GM12878 (cell line): ENCODE data around the gene GGT6. TPM values are rescaled to one million over a fixed set of nuclear protein-coding genes. Genes with fewer than 3 reads are reported as not detected.

Experiments used
- ATAC-seq: fragments of 200-7000 bp; cut with Tn5 transposase; 3 replicates; pipeline ENCODE4 v1.9.1; 2020; ENCODE audit warnings: mild to moderate bottlenecking, moderate library complexity
- BruUV-seq: library from RNA; stranded (reverse); fragments of 400-500 nt; replicated peaks from 2 replicates; lab custom pipeline; 2021; lab: Mats Ljungman, UMichigan
- CTCF ChIA-PET: fragments of 300-600 bp; sonication (Branson Sonifier 250); formaldehyde crosslinking; extraction: SDS; loops from one replicate; lab custom pipeline; 2021; ENCODE audit warnings: inconsistent platforms; lab: Yijun Ruan, JAX
- POLR2A ChIA-PET: fragments of 350-600 bp; formaldehyde crosslinking; extraction: SDS; loops from one replicate; lab custom pipeline; 2021; ENCODE audit warnings: inconsistent platforms; lab: Charles Lee
- RAD21 ChIA-PET: fragments of 300-600 bp; sonication (Branson Sonifier 250); formaldehyde crosslinking; loops from one replicate; lab custom pipeline; 2023; ENCODE audit warnings: antibody characterized with exemption; ENCODE audit not compliant: unreplicated experiment; lab: Charles Lee
- SMC1A ChIA-PET: fragments of 300-600 bp; sonication (Branson Sonifier 250); formaldehyde crosslinking; loops from one replicate; lab custom pipeline; 2023; ENCODE audit not compliant: unreplicated experiment, uncharacterized antibody; lab: Charles Lee
- DNase-seq: peaks from one replicate; pipeline ENCODE4 v3.0.0-alpha.2; 2011; ENCODE audit warnings: low read depth, low spot score
- FAIRE-seq: peaks from 3 replicates; lab custom pipeline; 2011; peaks lifted over from hg19 to GRCh38; lab: Jason Lieb, UNC
- H2AFZ ChIP-seq: 2 replicates; pipeline ENCODE4 v1.6.0; 2011; ENCODE audit warnings: low read depth, low read length, control low read depth; ENCODE audit not compliant: control insufficient read depth
- H3K27ac ChIP-seq: 2 replicates; pipeline ENCODE4 v1.5.1; 2011; ENCODE audit warnings: control low read depth; ENCODE audit not compliant: control insufficient read depth, insufficient read depth
- H3K27me3 ChIP-seq, 2 experiments: replicated peaks in 1 of 2; 2 replicates each; pipeline versions ENCODE4 v1.6.0 to v1.6.1; 2011; ENCODE audit warnings: low read length in 1 of 2; ENCODE audit not compliant: control insufficient read depth in 2 of 2, insufficient read depth in 2 of 2
- H3K36me3 ChIP-seq, 2 experiments: 2 replicates each; pipeline ENCODE4 v1.5.1; 2011; ENCODE audit warnings: low read length in 1 of 2; ENCODE audit not compliant: control insufficient read depth in 2 of 2, insufficient read depth in 2 of 2
- H3K4me1 ChIP-seq: 2 replicates; pipeline ENCODE4 v1.6.1; 2011; ENCODE audit warnings: mild to moderate bottlenecking, low read length, moderate library complexity, mixed read lengths; ENCODE audit not compliant: control insufficient read depth, insufficient read depth
- H3K4me2 ChIP-seq: 2 replicates; pipeline ENCODE4 v1.6.0; 2011; ENCODE audit warnings: control low read depth; ENCODE audit not compliant: control insufficient read depth, insufficient read depth
- H3K4me3 ChIP-seq: fragments of 200-600 bp; sonication (generic); 2 replicates; pipeline ENCODE4 v1.5.1; 2016
- H3K79me2 ChIP-seq: 2 replicates; pipeline ENCODE4 v1.6.0; 2011; ENCODE audit warnings: low read length; ENCODE audit not compliant: control insufficient read depth, insufficient read depth
- H3K9ac ChIP-seq: 2 replicates; pipeline ENCODE4 v1.8.0; 2011; ENCODE audit warnings: low read length, control low read depth, mixed read lengths; ENCODE audit not compliant: control insufficient read depth, insufficient read depth
- H3K9me3 ChIP-seq: replicated peaks from 3 replicates; pipeline ENCODE4 v1.5.1; 2011; ENCODE audit warnings: mild to moderate bottlenecking, low read length; ENCODE audit not compliant: control insufficient read depth, insufficient read depth
- H4K20me1 ChIP-seq: 2 replicates; pipeline ENCODE4 v1.6.0; 2011; ENCODE audit not compliant: control insufficient read depth, insufficient read depth
- BCL11A ChIP-seq: IDR thresholded peaks from 2 replicates; pipeline ENCODE4 v1.6.1; 2011; ENCODE audit warnings: low read depth, low read length
- MYC ChIP-seq: IDR thresholded peaks from 2 replicates; pipeline ENCODE4 v1.6.1; 2011; ENCODE audit warnings: mild to moderate bottlenecking, low read length, moderate library complexity, inconsistent platforms; ENCODE audit not compliant: insufficient read depth, insufficient replicate concordance, insufficient read length, severe bottlenecking
- NFYB ChIP-seq: IDR thresholded peaks from 2 replicates; pipeline ENCODE4 v1.6.1; 2011; ENCODE audit warnings: low read depth, mild to moderate bottlenecking, low read length, improper control_type of control experiment, moderate library complexity; ENCODE audit not compliant: insufficient read depth
- NR2C2 ChIP-seq: IDR thresholded peaks from 2 replicates; pipeline ENCODE4 v1.6.1; 2011; ENCODE audit warnings: borderline replicate concordance, low read depth; ENCODE audit not compliant: control insufficient read depth, insufficient read length
- WGBS: methylation state at CpG from one replicate; pipeline ENCODE4 v1.1.6; 2016; ENCODE audit warnings: low lambda C conversion rate; ENCODE audit not compliant: insufficient replicate concordance, insufficient coverage; ENCODE audit errors: missing lambda C conversion rate; 5-methylcytosine and 5-hydroxymethylcytosine counted together
- in situ Hi-C: fragments of 300-500 bp; cut with MboI; formaldehyde crosslinking; loops from 9 replicates; pipeline ENCODE4 v1.14.3; 2018; ENCODE audit warnings: mixed read lengths
- intact Hi-C: fragments of 100-400 bp; cut with micrococcal nuclease; formaldehyde crosslinking; loops from one replicate; pipeline ENCODE4 v1.14.2; 2022; ENCODE audit not compliant: unreplicated experiment
- polyA plus RNA-seq, 11 experiments: library from polyadenylated mRNA; depleted of rRNA in 4 of 11; unstranded in 6 of 11; stranded (reverse) in 5 of 11; fragments of >200 nt; fragmentation: Nextera tagmentation in 4 of 11; fragmentation: Illumina TruSeq in 1 of 11; extraction: Ambion mirVana in 4 of 11; extraction: Trizol in 1 of 11; gene quantifications; 1 replicate in 1 of 11; 2 replicates in 10 of 11; pipeline versions ENCODE4 v1.2.1 to v1.2.3, GENCODE V29; 2011 to 2016; ENCODE audit warnings: inconsistent platforms in 2 of 11, missing spikeins in 2 of 11, low read depth in 1 of 11
- total RNA-seq, 4 experiments: library from RNA; depleted of rRNA in 3 of 4; stranded (reverse); fragments of >200 nt in 3 of 4; fragmentation: Illumina TruSeq in 1 of 4; extraction: Trizol in 1 of 4; gene quantifications; 2 replicates each; pipeline versions ENCODE4 v1.2.1 to v1.2.3, GENCODE V29; 2013 to 2021
- TF ChIP-seq, protein P1 (sequence below): IDR thresholded peaks from 2 replicates; pipeline ENCODE4 v1.6.1; 2012; ENCODE audit warnings: low read depth, low read length, improper control_type of control experiment
- TF ChIP-seq, protein P2 (sequence below): IDR thresholded peaks from 2 replicates; pipeline ENCODE4 v1.6.1; 2012; ENCODE audit warnings: low read length, inconsistent platforms
- TF ChIP-seq, protein P3 (sequence below): fragments of 450-650 bp; IDR thresholded peaks from 2 replicates; pipeline ENCODE4 v1.6.1; 2016; ENCODE audit warnings: mild to moderate bottlenecking
- TF ChIP-seq, protein P4 (sequence below): IDR thresholded peaks from 2 replicates; pipeline ENCODE4 v1.6.1; 2011; ENCODE audit warnings: low read depth, low read length, improper control_type of control experiment, borderline replicate concordance
- TF ChIP-seq, protein P5 (sequence below): fragments of 450-650 bp; IDR thresholded peaks from 2 replicates; pipeline ENCODE4 v1.6.1; 2017; ENCODE audit warnings: low read depth, mild to moderate bottlenecking, moderate library complexity

GGT6 gene
- total and polyA plus RNA-seq, 10 of the 15 experiments (the other 5 are each of a cell fraction or from before 2014, with no cell fraction given): 0.01 to 0.26 (median 0.13) TPM; not detected in 5

DNA sequence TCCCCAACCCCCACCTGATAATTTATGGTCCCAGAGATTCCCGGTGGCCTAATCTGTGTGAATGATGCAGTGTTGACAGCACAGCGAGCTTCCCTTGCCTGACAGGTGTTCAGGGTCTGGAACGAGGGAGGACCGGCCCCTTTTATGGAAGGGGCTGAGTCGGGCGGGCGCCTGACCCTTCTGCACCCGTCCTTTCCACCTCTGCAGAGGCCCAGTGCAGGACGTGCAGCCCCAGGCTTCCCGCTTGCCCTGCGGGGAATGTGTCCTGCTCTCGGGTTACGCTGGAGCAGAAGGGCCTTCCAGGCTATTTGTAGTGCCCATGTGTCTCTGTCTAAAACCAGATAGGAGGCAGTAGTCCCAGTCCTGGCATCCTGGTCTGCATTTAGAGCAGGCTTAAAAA, 40.2 kb upstream of the GGT6 start:
- H4K20me1 ChIP-seq: no peaks in the 10 kb centered on the region
- H3K36me3 ChIP-seq: no peaks in the 10 kb centered on the region
- TF ChIP-seq MYC: no peak
- no peak for TF ChIP-seq BCL11A
- TF ChIP-seq, protein P1, sequence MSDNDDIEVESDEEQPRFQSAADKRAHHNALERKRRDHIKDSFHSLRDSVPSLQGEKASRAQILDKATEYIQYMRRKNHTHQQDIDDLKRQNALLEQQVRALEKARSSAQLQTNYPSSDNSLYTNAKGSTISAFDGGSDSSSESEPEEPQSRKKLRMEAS: no peak
- TF ChIP-seq, protein P2, sequence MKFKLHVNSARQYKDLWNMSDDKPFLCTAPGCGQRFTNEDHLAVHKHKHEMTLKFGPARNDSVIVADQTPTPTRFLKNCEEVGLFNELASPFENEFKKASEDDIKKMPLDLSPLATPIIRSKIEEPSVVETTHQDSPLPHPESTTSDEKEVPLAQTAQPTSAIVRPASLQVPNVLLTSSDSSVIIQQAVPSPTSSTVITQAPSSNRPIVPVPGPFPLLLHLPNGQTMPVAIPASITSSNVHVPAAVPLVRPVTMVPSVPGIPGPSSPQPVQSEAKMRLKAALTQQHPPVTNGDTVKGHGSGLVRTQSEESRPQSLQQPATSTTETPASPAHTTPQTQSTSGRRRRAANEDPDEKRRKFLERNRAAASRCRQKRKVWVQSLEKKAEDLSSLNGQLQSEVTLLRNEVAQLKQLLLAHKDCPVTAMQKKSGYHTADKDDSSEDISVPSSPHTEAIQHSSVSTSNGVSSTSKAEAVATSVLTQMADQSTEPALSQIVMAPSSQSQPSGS: no peak
- TF ChIP-seq, protein P3, sequence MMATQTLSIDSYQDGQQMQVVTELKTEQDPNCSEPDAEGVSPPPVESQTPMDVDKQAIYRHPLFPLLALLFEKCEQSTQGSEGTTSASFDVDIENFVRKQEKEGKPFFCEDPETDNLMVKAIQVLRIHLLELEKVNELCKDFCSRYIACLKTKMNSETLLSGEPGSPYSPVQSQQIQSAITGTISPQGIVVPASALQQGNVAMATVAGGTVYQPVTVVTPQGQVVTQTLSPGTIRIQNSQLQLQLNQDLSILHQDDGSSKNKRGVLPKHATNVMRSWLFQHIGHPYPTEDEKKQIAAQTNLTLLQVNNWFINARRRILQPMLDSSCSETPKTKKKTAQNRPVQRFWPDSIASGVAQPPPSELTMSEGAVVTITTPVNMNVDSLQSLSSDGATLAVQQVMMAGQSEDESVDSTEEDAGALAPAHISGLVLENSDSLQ: no peak
- no peak for TF ChIP-seq NR2C2
- TF ChIP-seq, protein P4, sequence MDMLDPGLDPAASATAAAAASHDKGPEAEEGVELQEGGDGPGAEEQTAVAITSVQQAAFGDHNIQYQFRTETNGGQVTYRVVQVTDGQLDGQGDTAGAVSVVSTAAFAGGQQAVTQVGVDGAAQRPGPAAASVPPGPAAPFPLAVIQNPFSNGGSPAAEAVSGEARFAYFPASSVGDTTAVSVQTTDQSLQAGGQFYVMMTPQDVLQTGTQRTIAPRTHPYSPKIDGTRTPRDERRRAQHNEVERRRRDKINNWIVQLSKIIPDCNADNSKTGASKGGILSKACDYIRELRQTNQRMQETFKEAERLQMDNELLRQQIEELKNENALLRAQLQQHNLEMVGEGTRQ: no peak
- no peak for TF ChIP-seq NFYB
- TF ChIP-seq, protein P5, sequence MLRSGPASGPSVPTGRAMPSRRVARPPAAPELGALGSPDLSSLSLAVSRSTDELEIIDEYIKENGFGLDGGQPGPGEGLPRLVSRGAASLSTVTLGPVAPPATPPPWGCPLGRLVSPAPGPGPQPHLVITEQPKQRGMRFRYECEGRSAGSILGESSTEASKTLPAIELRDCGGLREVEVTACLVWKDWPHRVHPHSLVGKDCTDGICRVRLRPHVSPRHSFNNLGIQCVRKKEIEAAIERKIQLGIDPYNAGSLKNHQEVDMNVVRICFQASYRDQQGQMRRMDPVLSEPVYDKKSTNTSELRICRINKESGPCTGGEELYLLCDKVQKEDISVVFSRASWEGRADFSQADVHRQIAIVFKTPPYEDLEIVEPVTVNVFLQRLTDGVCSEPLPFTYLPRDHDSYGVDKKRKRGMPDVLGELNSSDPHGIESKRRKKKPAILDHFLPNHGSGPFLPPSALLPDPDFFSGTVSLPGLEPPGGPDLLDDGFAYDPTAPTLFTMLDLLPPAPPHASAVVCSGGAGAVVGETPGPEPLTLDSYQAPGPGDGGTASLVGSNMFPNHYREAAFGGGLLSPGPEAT: no peak
- WGBS: 45% methylated on average over 13 of the region's 13 CpGs
- CTCF ChIA-PET: interaction anchor here (0.7 to 1.5 kb wide), 3 partner anchors 26 to 68 kb away, joined by 3 read pairs; no protein-coding TSS in a partner anchor
- DNase-seq (no peak), FAIRE-seq (no peak), ATAC-seq (no peak)
- SMC1A ChIA-PET: no interaction called here
- in situ Hi-C loops (no loop called here), intact Hi-C loops (no loop called here)
- H3K79me2 ChIP-seq: no peaks in the 10 kb centered on the region
- RAD21 ChIA-PET: no interaction called here
- H2AFZ ChIP-seq: no peak overlapping the region
- POLR2A ChIA-PET: no interaction called here
- H3K9ac ChIP-seq: no peak overlapping the region
- no peaks in the 10 kb centered on the region for H3K9me3 ChIP-seq
- H3K4me2 ChIP-seq: no peak overlapping the region
- BruUV-seq: no TSS peak
- H3K27ac ChIP-seq: no peak overlapping the region
- no peaks in the 10 kb centered on the region; a peak in 3 of 4 replicates for H3K27me3 ChIP-seq
- H3K4me3 ChIP-seq: no peak overlapping the region
- H3K4me1 ChIP-seq: no peaks in the 10 kb centered on the region
